ENCODE results near the gene CYP26B1. TPM values are rescaled to one million over a fixed set of nuclear protein-coding genes. Genes with fewer than 3 reads are reported as not detected.

CYP26B1 gene
- total and polyA plus RNA-seq, 12 donors = 0.88 to 8.3 (median 4.7) TPM

DNA sequence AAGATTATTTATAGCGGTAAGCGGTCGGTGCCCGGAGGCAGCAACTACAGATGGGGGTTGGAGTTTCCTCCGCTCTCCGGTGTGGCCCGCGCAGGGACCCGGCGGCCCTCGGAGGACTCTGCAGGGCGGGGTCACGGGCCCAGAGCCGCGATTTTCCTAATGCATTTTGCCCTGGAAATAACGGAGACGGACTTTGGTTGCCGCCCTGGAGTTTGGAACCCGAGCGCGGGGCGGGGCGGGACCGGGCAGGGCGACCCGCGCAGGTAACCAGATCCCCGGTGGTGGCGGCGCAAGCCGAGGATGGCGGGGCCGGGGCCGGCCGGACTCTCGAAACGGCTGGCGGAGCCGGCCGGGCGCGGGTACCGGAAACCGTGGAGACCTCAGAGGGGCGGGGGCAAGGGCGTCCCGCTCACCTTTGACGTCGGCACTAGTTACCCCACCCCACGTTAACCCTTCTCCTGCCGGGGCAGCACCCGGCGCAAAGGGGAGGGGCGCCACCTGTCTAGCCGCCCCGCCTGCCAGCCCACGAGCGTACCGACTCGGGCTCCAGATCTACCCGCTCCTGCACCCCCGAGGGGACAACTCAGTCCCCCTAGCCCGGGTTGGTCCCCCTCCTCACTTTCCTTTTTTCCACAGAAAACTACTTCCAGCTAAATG lies 2.9 kb downstream of the CYP26B1 start:
- peaks cover 30 to 71% (median 67%) of the 10 kb centered on the region in 9 donors for H3K4me1 ChIP-seq
- H3K4me3 ChIP-seq = peak overlapping the region; percentile 7 to 75 (median 58)
- H3K9me3 ChIP-seq = no peaks in the 10 kb centered on the region
- intact Hi-C loops (cut with DNase I) = loop anchor here in 6 of 10 donors (5.0 to 10.0 kb wide), 6 partner anchors 342 to 597 kb away; no protein-coding TSS in a partner anchor
- H3K36me3 ChIP-seq = no peaks in the 10 kb centered on the region
- DNase-seq (peak; percentile 48 to 53), ATAC-seq (peak; percentile 25 to 83 (median 50))
- TF ChIP-seq CTCF (IDR thresholded peaks at IDR 0.05) = no peak
- peaks cover 13 to 74% (median 43%) of the 10 kb centered on the region in 7 donors for H3K27me3 ChIP-seq
- H3K27ac ChIP-seq = peak overlapping the region in 9 of 10 donors; percentile 24 to 94 (median 73)
- 0 to 1% methylated on average over 62 to 63 of the region's 63 CpGs for WGBS, 2 donors

GRCh38 chr2:72144274-72144631 lies 3.4 kb downstream of the CYP26B1 start:
- peaks cover 26 to 68% (median 62%) of the 10 kb centered on the region in 9 donors for H3K4me1 ChIP-seq
- no peaks in the 10 kb centered on the region for H3K9me3 ChIP-seq
- peak; percentile 70 to 74 for DNase-seq
- peak overlapping the region; percentile 7 to 75 (median 58) for H3K4me3 ChIP-seq
- no peaks in the 10 kb centered on the region for H3K36me3 ChIP-seq
- no peak for TF ChIP-seq CTCF (IDR thresholded peaks at IDR 0.05)
- peaks cover 8 to 69% (median 38%) of the 10 kb centered on the region in 7 donors for H3K27me3 ChIP-seq
- intact Hi-C loops (cut with DNase I) = loop anchor here in 1 of 10 donors (10.0 kb wide), 1 partner anchor 529 kb away; no protein-coding TSS in a partner anchor
- peak overlapping the region in 7 of 10 donors; percentile 44 to 94 (median 74) for H3K27ac ChIP-seq
- peak in 3 of 8 donors; percentile 62 to 77 (median 74) for ATAC-seq
- WGBS, 2 donors = 7 to 11% methylated on average over 23 of the region's 23 CpGs

GRCh38 chr2:72143441-72144273 lies 4.0 kb downstream of the CYP26B1 start:
- Histone ChIP-seq H3K4me1 (peaks cover 24 to 71% (median 60%) of the 10 kb centered on the region in 9 donors), H3K27ac (peak overlapping the region in 6 of 10 donors; percentile 22 to 94 (median 60)), H3K4me3 (peak overlapping the region in 9 of 10 donors; percentile 22 to 75 (median 61)), H3K9me3 (no peaks in the 10 kb centered on the region), H3K36me3 (no peaks in the 10 kb centered on the region), H3K27me3 (peaks cover 6 to 63% (median 35%) of the 10 kb centered on the region in 7 donors)
- TF ChIP-seq CTCF (IDR thresholded peaks at IDR 0.05) = no peak
- DNase-seq (no peak), ATAC-seq (peak; percentile 5 to 40 (median 31))
- 25 to 30% methylated on average over 65 of the region's 65 CpGs for WGBS, 2 donors
- intact Hi-C loops (cut with DNase I) = loop anchor here in 1 of 10 donors (10.0 kb wide), 1 partner anchor 529 kb away; no protein-coding TSS in a partner anchor

Measured in heart right ventricle (tissue), 16 donors.